ENCODE measurements around the gene FAM171A1. TPM values are rescaled to one million over a fixed set of nuclear protein-coding genes. Genes with fewer than 3 reads are reported as not detected.

Gene FAM171A1
- total and polyA plus RNA-seq, 4 donors: 28.7 to 74.9 (median 56.4) TPM

DNA sequence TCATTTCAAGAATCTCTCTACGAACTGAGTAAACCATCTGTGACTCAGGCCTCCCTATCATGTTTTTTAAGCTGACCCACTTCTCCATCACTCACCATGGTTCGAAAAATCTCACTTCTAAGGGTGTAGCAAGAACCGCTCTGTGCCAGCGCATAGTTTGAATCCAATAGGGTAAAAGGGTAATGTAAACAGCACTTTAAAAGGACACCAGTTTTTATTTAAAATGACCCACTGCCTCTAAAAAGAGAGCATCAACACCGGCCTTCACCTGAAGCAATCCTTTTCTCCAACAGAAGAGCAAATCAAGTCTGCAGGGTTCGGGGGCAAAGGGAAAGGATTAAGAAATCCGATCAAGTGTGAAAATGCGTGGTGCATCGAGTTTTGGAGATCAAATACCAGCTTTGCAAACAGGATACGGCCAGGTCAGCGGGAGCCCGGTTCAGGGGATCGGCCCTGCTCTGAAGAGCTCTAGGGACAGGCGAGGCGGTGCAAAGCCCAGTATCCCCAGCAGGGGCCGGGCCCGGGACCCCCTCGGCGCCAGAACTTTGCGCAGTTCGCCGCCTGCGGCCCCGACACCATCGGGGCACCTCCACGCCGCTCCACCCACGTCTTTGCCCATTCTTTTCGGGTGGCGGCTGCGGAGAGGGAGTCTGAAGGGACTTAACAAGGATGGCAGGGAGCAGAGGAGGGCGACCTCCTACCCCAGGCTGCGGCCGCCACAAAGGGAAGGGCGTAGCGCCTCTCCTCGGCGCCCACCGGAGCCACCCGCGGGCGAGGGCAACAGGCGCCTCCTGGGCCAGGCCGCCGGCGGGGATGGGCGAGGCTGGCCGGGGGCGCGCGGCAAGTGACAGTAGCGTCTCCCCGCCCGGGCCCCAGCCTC lies 203.4 kb downstream of the FAM171A1 start:
- DNase-seq (ENCODE audit: low read depth in 4 of 6, low spot score in 6 of 6): peak in 4 of 6 donors; percentile 17 to 75 (median 40)
- peaks cover 10% of the 10 kb centered on the region for H3K4me1 ChIP-seq (ENCODE audit: control insufficient read depth, insufficient read depth, low read length)
- H3K27ac ChIP-seq (ENCODE audit: low read depth, low read length): peak overlapping the region; percentile 67
- H3K36me3 ChIP-seq (ENCODE audit: control insufficient read depth, insufficient read depth, low read length): no peaks in the 10 kb centered on the region
- under 1% methylated on average over 50 of the region's 54 CpGs for WGBS (ENCODE audit: insufficient coverage)
- no peaks in the 10 kb centered on the region for H3K27me3 ChIP-seq (ENCODE audit: control insufficient read depth, insufficient read depth, low read length)
- no peaks in the 10 kb centered on the region for H3K9me3 ChIP-seq (ENCODE audit: control insufficient read depth, insufficient read depth, low read length)
- peak overlapping the region; percentile 72 for H3K4me3 ChIP-seq (ENCODE audit: low read depth, low read length)

GRCh38 chr10:15166325-15166724 lies 204.8 kb downstream of the FAM171A1 start:
- peaks cover 10% of the 10 kb centered on the region for H3K4me1 ChIP-seq (ENCODE audit: control insufficient read depth, insufficient read depth, low read length)
- peak overlapping the region; percentile 13 for H3K27ac ChIP-seq (ENCODE audit: low read depth, low read length)
- H3K4me3 ChIP-seq (ENCODE audit: low read depth, low read length): no peak overlapping the region
- peak in 2 of 6 donors; percentile 50 to 72 for DNase-seq (ENCODE audit: low read depth in 4 of 6, low spot score in 6 of 6)
- H3K27me3 ChIP-seq (ENCODE audit: control insufficient read depth, insufficient read depth, low read length): no peaks in the 10 kb centered on the region
- 14% methylated on average over 1 of the region's 2 CpGs for WGBS (ENCODE audit: insufficient coverage)
- H3K36me3 ChIP-seq (ENCODE audit: control insufficient read depth, insufficient read depth, low read length): no peaks in the 10 kb centered on the region
- H3K9me3 ChIP-seq (ENCODE audit: control insufficient read depth, insufficient read depth, low read length): no peaks in the 10 kb centered on the region

DNA sequence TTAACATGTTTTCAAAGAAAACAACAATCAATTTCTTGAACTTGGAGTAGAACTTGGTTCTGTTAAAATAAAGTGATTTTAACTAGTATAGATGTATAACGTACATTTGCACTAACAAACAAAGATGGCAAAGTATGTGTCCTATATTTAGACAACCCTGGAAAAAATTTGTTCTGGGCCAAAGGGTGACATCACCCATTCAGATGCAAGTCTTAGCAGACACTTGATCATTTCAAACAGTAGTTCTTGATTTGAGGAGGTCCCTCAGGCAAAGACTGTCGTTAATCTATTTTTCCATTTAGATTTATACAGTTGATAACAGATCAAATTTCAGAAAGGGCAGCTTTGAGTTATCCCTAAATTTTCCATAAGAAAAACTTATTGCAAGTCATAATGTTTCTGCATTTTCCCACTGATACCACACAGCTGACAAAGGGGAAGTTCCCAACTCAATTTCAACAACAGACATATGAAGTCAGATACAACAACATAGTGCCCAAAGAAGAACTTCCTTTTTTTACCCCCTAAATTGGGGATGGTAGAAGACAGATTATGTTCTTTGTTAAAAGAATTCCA lies 207.7 kb downstream of the FAM171A1 start:
- Histone ChIP-seq H3K27ac (ENCODE audit: low read depth, low read length) (no peak overlapping the region), H3K36me3 (ENCODE audit: control insufficient read depth, insufficient read depth, low read length) (no peaks in the 10 kb centered on the region), H3K4me1 (ENCODE audit: control insufficient read depth, insufficient read depth, low read length) (peaks cover 3% of the 10 kb centered on the region), H3K9me3 (ENCODE audit: control insufficient read depth, insufficient read depth, low read length) (no peaks in the 10 kb centered on the region), H3K4me3 (ENCODE audit: low read depth, low read length) (no peak overlapping the region), H3K27me3 (ENCODE audit: control insufficient read depth, insufficient read depth, low read length) (no peaks in the 10 kb centered on the region)
- DNase-seq (ENCODE audit: low read depth in 4 of 6, low spot score in 6 of 6): no peak
- no CpG with 5 or more reads among the region's 2 CpGs for WGBS (ENCODE audit: insufficient coverage)

Small RNA genes lying within 50 kb of the gene (small RNA-seq; reads per million reads assigned to genes)
- gene AL590365.1 (ENCODE audit: low replicate concordance): not detected

Other genes starting within 250 kb of the FAM171A1 start
- gene NMT2, start 202.6 kb downstream of the FAM171A1 start, total RNA-seq: 10 to 100 TPM; 33.8 to 43.1 TPM
- gene NMT2, start 202.6 kb downstream of the FAM171A1 start, polyA plus RNA-seq (ENCODE audit: insufficient read length in 2 of 2): 10 to 100 TPM; 33.2 to 38.0 TPM

Data from spinal cord (tissue), 10 donors.